Sigmoid colon (tissue), 7 donors: ENCODE measurements around the gene CNTFR. TPM values are rescaled to one million over a fixed set of nuclear protein-coding genes. Genes with fewer than 3 reads are reported as not detected.

Experiments used
- DNase-seq: peaks from one replicate; pipeline ENCODE4 v3.0.0-alpha.2; 2019
- H3K27ac ChIP-seq, 4 donors: fragments of 200-600 bp; sonication (generic); one replicate each; pipeline ENCODE4 v1.5.1; 2016 to 2019; ENCODE audit warnings: mild to moderate bottlenecking in 1 of 4
- H3K27me3 ChIP-seq, 3 donors: fragments of 200-600 bp; sonication (generic); one replicate each; pipeline ENCODE4 v1.5.1; 2019; ENCODE audit warnings: mild to moderate bottlenecking in 1 of 3
- H3K36me3 ChIP-seq, 4 donors: fragments of 200-600 bp; sonication (generic); one replicate each; pipeline ENCODE4 v1.5.1; 2016 to 2019
- H3K4me1 ChIP-seq, 4 donors: fragments of 200-600 bp; sonication (generic); one replicate each; pipeline ENCODE4 v1.5.1; 2017 to 2019
- H3K4me3 ChIP-seq, 4 donors: fragments of 200-600 bp; sonication (generic); one replicate each; pipeline ENCODE4 v1.5.1; 2017 to 2019; ENCODE audit warnings: mild to moderate bottlenecking in 2 of 4, moderate library complexity in 1 of 4
- H3K9me3 ChIP-seq, 4 donors: fragments of 200-600 bp in 3 of 4; sonication (generic) in 3 of 4; one replicate each; pipeline versions ENCODE4 v1.5.1 to v1.6.1; 2013 to 2019
- CTCF ChIP-seq, 4 experiments: fragments of 450-650 bp in 3 of 4; fragments of 200-600 bp in 1 of 4; IDR thresholded peaks; one replicate each; pipeline ENCODE4 v1.5.1; 2016 to 2019; ENCODE audit warnings: antibody characterized with exemption in 4 of 4, mild to moderate bottlenecking in 3 of 4, moderate library complexity in 2 of 4
- EP300 ChIP-seq, 4 donors: sonication (generic); formaldehyde crosslinking; IDR thresholded peaks; one replicate each; pipeline ENCODE4 v1.6.1; 2017; ENCODE audit warnings: antibody characterized with exemption in 4 of 4
- POLR2A ChIP-seq, 2 donors: fragments of 450-650 bp; IDR thresholded peaks; one replicate each; pipeline ENCODE4 v1.6.1; 2016; ENCODE audit warnings: antibody characterized with exemption in 2 of 2, mild to moderate bottlenecking in 2 of 2, moderate library complexity in 2 of 2
- POLR2AphosphoS5 ChIP-seq, 4 donors: sonication (generic); formaldehyde crosslinking; IDR thresholded peaks; one replicate each; pipeline ENCODE4 v1.6.1; 2017; ENCODE audit warnings: antibody characterized with exemption in 4 of 4
- WGBS, 2 donors: extraction: QIAGEN DNeasy Blood & Tissue Kit; methylation state at CpG; one replicate each; pipeline ENCODE4 v1.1.7; 2013; 5-methylcytosine and 5-hydroxymethylcytosine counted together
- intact Hi-C: fragments of 100-400 bp; cut with DNase I; formaldehyde crosslinking; loops from one replicate; pipeline ENCODE4 v1.15.1; 2023
- polyA plus RNA-seq, 3 donors: library from polyadenylated mRNA; stranded (reverse); fragments of 200-250 nt; gene quantifications; one replicate each; pipeline ENCODE4 v1.2.3, GENCODE V29; 2013
- total RNA-seq, 4 donors: library from RNA; depleted of rRNA; stranded (reverse); fragments of >200 nt; gene quantifications; one replicate each; pipeline ENCODE4 v1.1.0, GENCODE V29; 2016
- donor health status: healthy with polysubstance abuse.
- donor health status: Bipolar disorder and iron deficiency.
- donor health status: healthy.

Gene CNTFR
- total and polyA plus RNA-seq, 7 donors = 1.6 to 12.9 (median 4.6) TPM

DNA sequence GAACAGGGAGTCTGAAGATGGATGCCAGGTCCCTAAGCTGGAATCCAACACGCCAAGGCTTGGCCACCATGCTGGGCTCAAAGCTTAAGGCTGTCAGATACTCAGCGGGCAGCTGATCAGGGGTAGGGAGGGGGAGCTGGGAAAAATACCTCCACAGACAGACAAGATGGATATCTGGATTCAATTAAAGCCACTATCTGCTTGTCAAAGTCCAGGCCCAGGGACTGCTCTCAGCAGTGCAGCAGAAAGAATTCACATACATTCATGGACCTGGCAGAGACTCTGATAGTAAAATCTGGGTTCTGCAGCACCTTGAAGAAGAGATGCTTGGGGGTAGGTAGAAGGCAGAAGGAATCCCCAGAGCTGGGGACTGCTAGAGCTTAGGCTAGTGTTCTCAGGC, 25.6 kb upstream of the CNTFR start:
- H3K9me3 ChIP-seq = no peaks in the 10 kb centered on the region
- no peak overlapping the region for H3K4me3 ChIP-seq
- no peak for DNase-seq
- TF ChIP-seq EP300 (IDR thresholded peaks at IDR 0.05) (no peak), POLR2A (IDR thresholded peaks at IDR 0.05) (no peak), POLR2AphosphoS5 (IDR thresholded peaks at IDR 0.05) (no peak), CTCF (IDR thresholded peaks at IDR 0.05) (no peak)
- intact Hi-C loops = no loop called here
- WGBS, 2 donors = 92 to 94% methylated on average over 2 of the region's 2 CpGs
- H3K27me3 ChIP-seq = no peaks in the 10 kb centered on the region
- peaks cover 14 to 51% (median 33%) of the 10 kb centered on the region in 4 donors for H3K36me3 ChIP-seq
- peaks cover 0 to 35% (median 31%) of the 10 kb centered on the region in 4 donors for H3K4me1 ChIP-seq
- no peak overlapping the region for H3K27ac ChIP-seq

DNA sequence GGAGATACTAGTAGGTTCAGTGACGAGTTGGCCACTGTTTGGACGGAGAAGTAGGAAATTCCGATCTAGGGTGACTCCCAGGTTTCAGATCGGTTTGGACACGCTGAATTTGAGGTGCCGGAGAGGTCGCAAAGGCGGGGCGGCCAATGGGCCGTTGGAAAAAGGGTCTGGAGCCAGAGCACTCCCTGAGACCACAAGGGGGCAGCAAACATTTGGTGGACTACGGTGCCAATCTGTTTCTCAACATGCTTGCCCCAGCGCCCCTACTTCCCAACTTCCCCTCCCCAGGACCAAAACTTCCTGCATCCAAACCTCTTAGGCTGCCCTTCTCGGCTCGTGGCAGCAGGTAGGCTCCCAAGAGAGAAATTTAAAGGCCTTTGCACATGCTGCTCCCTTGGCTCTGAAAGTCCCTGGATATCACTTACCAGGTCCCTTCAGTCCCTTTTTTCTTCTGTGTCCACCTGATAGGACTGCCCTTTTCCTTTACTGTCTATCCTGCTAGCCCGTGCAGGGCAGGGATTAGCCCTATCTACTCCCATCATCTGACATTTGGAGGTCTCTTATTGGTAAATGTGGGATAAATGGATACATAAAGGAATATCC, 23.4 kb upstream of the CNTFR start:
- DNase-seq = peak; percentile 90
- TF ChIP-seq CTCF (IDR thresholded peaks at IDR 0.05) (peak; percentile 55 to 88 (median 79)), EP300 (IDR thresholded peaks at IDR 0.05) (no peak), POLR2AphosphoS5 (IDR thresholded peaks at IDR 0.05) (peak in 2 of 4 donors; percentile 16 to 29)
- H3K36me3 ChIP-seq = peaks cover 14 to 45% (median 30%) of the 10 kb centered on the region in 4 donors
- 2 to 3% methylated on average over 15 of the region's 15 CpGs for WGBS, 2 donors
- intact Hi-C loops = loop anchor here (1.0 to 2.0 kb wide), 4 partner anchors 21 to 155 kb away; partner anchors contain the start of genes DNAI1 and FAM219A
- H3K9me3 ChIP-seq = no peaks in the 10 kb centered on the region
- H3K27me3 ChIP-seq = no peaks in the 10 kb centered on the region
- H3K27ac ChIP-seq = peak overlapping the region; percentile 78 to 84 (median 82)
- H3K4me3 ChIP-seq = peak overlapping the region; percentile 61 to 70 (median 65)
- H3K4me1 ChIP-seq = peaks cover 0 to 26% (median 21%) of the 10 kb centered on the region in 4 donors

DNA sequence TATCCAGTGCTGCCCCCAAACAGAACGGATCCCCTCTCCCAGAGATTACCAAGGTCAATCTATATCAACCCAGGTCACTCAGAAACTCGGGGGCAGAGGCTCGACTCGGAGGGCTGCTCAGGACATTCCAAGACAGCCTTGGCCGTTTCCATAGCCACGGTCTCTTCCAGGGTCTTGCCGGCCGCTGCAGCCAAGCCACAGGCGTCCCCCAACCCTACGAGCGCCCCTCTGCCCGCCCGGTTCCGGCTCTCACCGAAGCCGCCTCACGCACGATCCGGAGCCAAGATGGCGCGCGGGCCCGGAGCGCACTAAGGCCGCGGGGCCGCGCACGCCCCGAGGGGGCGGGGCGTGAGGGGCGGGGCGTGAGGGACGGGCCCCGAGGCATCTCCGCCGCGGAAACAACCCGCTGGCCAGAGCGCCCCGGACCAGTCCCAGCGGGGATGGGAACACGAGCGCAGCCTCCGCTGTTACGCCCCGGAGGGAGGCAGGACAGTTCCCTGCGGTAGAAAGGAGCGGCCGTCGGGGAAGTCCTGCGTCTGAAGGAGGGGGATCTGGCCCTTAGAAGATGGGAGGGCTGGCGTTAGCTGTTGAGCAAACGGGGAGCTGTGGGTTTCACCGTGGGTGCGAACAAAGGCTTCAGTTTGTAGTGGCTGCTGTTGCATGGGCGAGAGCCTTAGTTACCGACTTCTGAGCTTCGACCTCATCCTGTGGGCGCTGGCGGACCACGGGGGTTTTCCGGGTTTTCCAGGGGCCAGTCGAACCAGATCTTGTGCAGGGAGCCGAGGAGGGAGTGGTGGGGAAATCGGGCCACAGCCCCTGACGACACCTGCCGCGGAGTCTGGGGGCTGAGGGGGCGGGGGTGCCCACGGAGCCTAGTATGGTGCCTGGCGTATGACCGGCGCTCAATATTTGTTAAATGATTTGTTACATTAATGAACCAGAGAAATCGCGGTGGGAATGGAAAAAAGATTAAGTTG, 22.6 kb upstream of the CNTFR start, which contains the start of gene RPP25L:
Gene RPP25L, minus strand, starts transcription at position 287 of the 977 bp plus-strand sequence. CDS start 801 bp downstream, outside the sequence.
- TF ChIP-seq POLR2A (IDR thresholded peaks at IDR 0.05) = peak; percentile 55 to 76
- peak; percentile 90 to 98 (median 94) for TF ChIP-seq POLR2AphosphoS5 (IDR thresholded peaks at IDR 0.05)
- no peak for TF ChIP-seq EP300 (IDR thresholded peaks at IDR 0.05)
- no peak for TF ChIP-seq CTCF (IDR thresholded peaks at IDR 0.05)
- 0 to 1% methylated on average over 77 of the region's 77 CpGs for WGBS, 2 donors
- no peaks in the 10 kb centered on the region for H3K9me3 ChIP-seq
- no peaks in the 10 kb centered on the region for H3K27me3 ChIP-seq
- peak within 1 kb of the TSS; percentile 61 to 70 (median 65) for H3K4me3 ChIP-seq
- intact Hi-C loops = loop anchor here (1.0 to 2.0 kb wide), 4 partner anchors 22 to 154 kb away; partner anchors contain the start of genes DNAI1 and FAM219A
- peaks cover 0 to 26% (median 21%) of the 10 kb centered on the region in 4 donors for H3K4me1 ChIP-seq
- peak within 1 kb of the TSS; percentile 78 to 84 (median 82) for H3K27ac ChIP-seq
- peak; percentile 94 for DNase-seq
- peaks cover 13 to 37% (median 23%) of the 10 kb centered on the region in 4 donors for H3K36me3 ChIP-seq

- H3K36me3 ChIP-seq = peaks cover 5 to 29% (median 16%) of the 10 kb centered on the region in 4 donors
- H3K27ac ChIP-seq = peak overlapping the region; percentile 78 to 84 (median 82)
- H3K27me3 ChIP-seq = no peaks in the 10 kb centered on the region
- DNase-seq = peak; percentile 73
- WGBS, 2 donors = 38 to 64% methylated on average over 10 of the region's 10 CpGs
- no peaks in the 10 kb centered on the region for H3K9me3 ChIP-seq
- TF ChIP-seq CTCF (IDR thresholded peaks at IDR 0.05) = no peak
- no peak for TF ChIP-seq EP300 (IDR thresholded peaks at IDR 0.05)
- TF ChIP-seq POLR2AphosphoS5 (IDR thresholded peaks at IDR 0.05) = no peak
- TF ChIP-seq POLR2A (IDR thresholded peaks at IDR 0.05) = no peak
- H3K4me3 ChIP-seq = peak overlapping the region; percentile 61 to 70 (median 65)
- peaks cover 0 to 26% (median 21%) of the 10 kb centered on the region in 4 donors for H3K4me1 ChIP-seq
- intact Hi-C loops = no loop called here
Observed at GRCh38 chr9:34611251-34611810, 21.8 kb upstream of the CNTFR start.
